Pancreas (tissue), 10 donors: ENCODE data around the gene CCDC7. TPM values are rescaled to one million over a fixed set of nuclear protein-coding genes. Genes with fewer than 3 reads are reported as not detected.
A peak's percentile ranks its signal among the peaks of the same experiment; 100 is the strongest.
"Not testable (repeated sequence)": the region's sequence is repeated elsewhere in the genome, so short reads cannot be mapped to it uniquely, and the experiment has no call there.

Experiments
- ATAC-seq, 4 donors: fragments of 200-7000 bp; cut with Tn5 transposase; one replicate each; pipeline versions ENCODE4 v1.8.0 to v1.9.1; 2020; ENCODE audit warnings: mild to moderate bottlenecking in 4 of 4, moderate library complexity in 4 of 4
- DNase-seq, 6 donors: peaks; one replicate each; pipeline ENCODE4 v3.0.0-alpha.2; 2020
- FAIRE-seq: peaks from 2 replicates; lab custom pipeline; 2012; peaks lifted over from hg19 to GRCh38; lab: Jason Lieb, UNC
- H3K27ac ChIP-seq, 4 donors: fragments of 200-600 bp; sonication (generic); 1 replicate in 3 of 4; 2 replicates in 1 of 4; pipeline versions ENCODE4 v1.5.0 to v1.8.0; 2020
- H3K27me3 ChIP-seq, 4 donors: fragments of 200-600 bp; one replicate each; pipeline ENCODE4 v1.8.0; 2021
- H3K36me3 ChIP-seq, 3 donors: fragments of 200-600 bp; sonication (generic) in 1 of 3; one replicate each; pipeline versions ENCODE4 v1.5.0 to v1.8.0; 2020 to 2021
- H3K4me1 ChIP-seq, 3 donors: fragments of 200-600 bp; one replicate each; pipeline ENCODE4 v1.8.0; 2021
- H3K4me3 ChIP-seq, 4 donors: fragments of 200-600 bp; sonication (generic) in 2 of 4; one replicate each; pipeline versions ENCODE4 v1.5.0 to v1.8.0; 2020 to 2021
- H3K9me3 ChIP-seq, 4 donors: fragments of 200-600 bp; one replicate each; pipeline ENCODE4 v1.8.0; 2021
- CTCF ChIP-seq, 4 donors: fragments of 200-600 bp; sonication (generic) in 3 of 4; IDR thresholded peaks; one replicate each; pipeline versions ENCODE4 v1.5.0 to v1.8.0; 2021; ENCODE audit warnings: antibody characterized with exemption in 4 of 4
- WGBS, 2 donors: extraction: QIAGEN DNeasy Blood & Tissue Kit; methylation state at CpG; one replicate each; pipeline ENCODE4 v1.1.7; 2013; 5-methylcytosine and 5-hydroxymethylcytosine counted together
- intact Hi-C, 3 donors: fragments of 100-400 bp; cut with DNase I; formaldehyde crosslinking; loops; one replicate each; pipeline versions ENCODE4 v1.11.1 to v1.14.2; 2022
- polyA plus RNA-seq, 2 donors: library from polyadenylated mRNA; stranded (reverse); fragments of 200-250 nt; gene quantifications; one replicate each; pipeline ENCODE4 v1.2.3, GENCODE V29; 2013
- total RNA-seq, 6 donors: library from RNA; stranded (reverse); fragmentation: NEBNext Ultra II Directional in 4 of 6; extraction: Animal tissue kit (Norgen Biotek cat#: 25700) in 4 of 6; gene quantifications; one replicate each; pipeline versions ENCODE4 v1.2.1 to v1.2.4, GENCODE V29; 2021 to 2023
- donor health status: healthy with polysubstance abuse.
- donor health status: DM: no; HTN: no; CAD: no; lungs with moderate emphysema.
- donor health status: DM: no; HTN: no; CAD: no.
- donor health status: control.
- donor health status: control.
- donor health status: Bipolar disorder and iron deficiency.
- donor health status: DM: yes; HTN: yes; CAD: no.
- donor health status: DM: no; HTN: no; CAD: no.
- donor health status: DM: no; HTN: no; CAD: no.
- donor health status: DM: yes; HTN: yes; CAD: no.

Gene CCDC7
- total and polyA plus RNA-seq, 8 donors: 1.8 to 15.8 (median 7.8) TPM

- Histone ChIP-seq H3K4me3 (no peak overlapping the region), H3K27me3 (no peaks in the 10 kb centered on the region), H3K36me3 (peaks cover 0 to 6% (median 0%) of the 10 kb centered on the region in 3 donors), H3K27ac (no peak overlapping the region), H3K9me3 (no peaks in the 10 kb centered on the region), H3K4me1 (no peaks in the 10 kb centered on the region)
- no peak for FAIRE-seq
- intact Hi-C loops: no loop called here
- WGBS, 2 donors: 68% methylated on average over 3 of the region's 3 CpGs
- no peak for TF ChIP-seq CTCF (IDR thresholded peaks at IDR 0.05)
- no peak for DNase-seq
- ATAC-seq: peak in 1 of 4 donors; percentile 30
These were observed 447.5 kb downstream of the CCDC7 start for GRCh38 chr10:32893434-32893833.

DNA sequence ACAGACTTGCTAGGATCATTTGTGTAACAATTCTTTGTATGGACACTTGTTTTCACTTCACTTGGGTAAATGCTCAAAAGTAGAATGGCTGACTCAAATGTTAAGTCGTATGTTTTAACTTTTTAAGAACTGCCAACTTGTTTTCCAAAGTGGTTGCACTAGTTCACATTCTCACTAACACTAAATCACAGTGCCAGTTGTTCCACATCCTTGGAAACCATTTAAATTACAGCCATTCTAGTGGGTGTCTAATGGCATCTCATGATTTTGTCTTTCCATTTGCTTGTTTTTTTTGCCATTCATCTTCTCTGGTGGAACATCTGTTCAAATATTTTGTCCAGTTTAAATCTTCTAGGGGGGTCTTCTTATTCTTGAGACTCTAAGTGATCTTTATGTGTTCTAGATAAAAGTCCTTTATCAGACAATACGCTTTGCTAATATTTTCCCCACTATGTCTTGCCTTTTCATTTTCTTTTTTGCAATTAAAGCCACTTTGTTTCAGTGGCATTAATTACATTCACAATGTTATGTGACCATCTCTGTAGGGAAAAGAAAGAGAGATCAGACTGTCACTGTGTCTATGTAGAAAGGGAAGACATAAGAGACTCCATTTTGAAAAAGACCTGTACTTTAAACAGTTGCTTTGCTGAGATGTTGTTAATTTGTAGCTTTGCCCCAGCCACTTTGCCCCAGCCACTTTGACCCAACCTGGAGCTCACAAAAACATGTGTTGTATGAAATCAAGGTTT, 448.1 kb downstream of the CCDC7 start:
- no peak for DNase-seq
- no peak for TF ChIP-seq CTCF (IDR thresholded peaks at IDR 0.05)
- FAIRE-seq: no peak
- H3K4me3 ChIP-seq: no peak overlapping the region
- no peak for ATAC-seq
- no peaks in the 10 kb centered on the region for H3K27me3 ChIP-seq
- peaks cover 0 to 6% (median 0%) of the 10 kb centered on the region in 3 donors for H3K36me3 ChIP-seq
- no peaks in the 10 kb centered on the region for H3K9me3 ChIP-seq
- intact Hi-C loops: no loop called here
- H3K27ac ChIP-seq: no peak overlapping the region
- H3K4me1 ChIP-seq: no peaks in the 10 kb centered on the region
- 92 to 95% methylated on average over 2 of the region's 2 CpGs for WGBS, 2 donors

GRCh38 chr10:32895200-32895968, 449.4 kb downstream of the CCDC7 start:
- 81 to 83% methylated on average over 7 of the region's 7 CpGs for WGBS, 2 donors
- ATAC-seq, DNase-seq, FAIRE-seq, H3K27ac ChIP-seq, H3K9me3 ChIP-seq, intact Hi-C loops, H3K27me3 ChIP-seq, H3K4me1 ChIP-seq, H3K36me3 ChIP-seq, H3K4me3 ChIP-seq: not testable (repeated sequence)

- H3K4me3 ChIP-seq: no peak overlapping the region
- WGBS, 2 donors: 93 to 95% methylated on average over 9 of the region's 9 CpGs
- H3K4me1 ChIP-seq: peaks cover 0 to 4% (median 0%) of the 10 kb centered on the region in 3 donors
- H3K36me3 ChIP-seq: peaks cover 0 to under 1% (median 0%) of the 10 kb centered on the region in 3 donors
- FAIRE-seq (no peak), ATAC-seq (no peak), DNase-seq (no peak)
- intact Hi-C loops: no loop called here
- no peaks in the 10 kb centered on the region for H3K27me3 ChIP-seq
- no peaks in the 10 kb centered on the region for H3K9me3 ChIP-seq
- no peak overlapping the region for H3K27ac ChIP-seq
- TF ChIP-seq CTCF (IDR thresholded peaks at IDR 0.05): no peak
These were observed 455.9 kb downstream of the CCDC7 start for GRCh38 chr10:32901815-32902214.

GRCh38 chr10:32905466-32905865, 459.5 kb downstream of the CCDC7 start:
- Histone ChIP-seq H3K27me3 (no peaks in the 10 kb centered on the region), H3K4me1 (peaks cover 0 to 12% (median 3%) of the 10 kb centered on the region in 3 donors), H3K4me3 (no peak overlapping the region), H3K27ac (no peak overlapping the region), H3K9me3 (no peaks in the 10 kb centered on the region), H3K36me3 (peaks cover 0 to 10% (median 0%) of the 10 kb centered on the region in 3 donors)
- DNase-seq (no peak), FAIRE-seq (no peak), ATAC-seq (no peak)
- no peak for TF ChIP-seq CTCF (IDR thresholded peaks at IDR 0.05)
- intact Hi-C loops: no loop called here
- WGBS, 2 donors: 78 to 84% methylated on average over 3 of the region's 3 CpGs
